Osteocyte (in vitro differentiated cells): ENCODE measurements around the gene MEIS2. TPM values are rescaled to one million over a fixed set of nuclear protein-coding genes. Genes with fewer than 3 reads are reported as not detected.

Experiments used
- DNase-seq: peaks from one replicate; pipeline ENCODE4 v3.0.0; 2021; ENCODE audit warnings: mixed read lengths; ENCODE audit not compliant: unreplicated experiment; ENCODE audit errors: extremely low spot score
- H3K27ac Mint-ChIP-seq: one replicate; pipeline ENCODE4 v1.8.0; 2021; ENCODE audit warnings: mild to moderate bottlenecking, mixed read lengths; ENCODE audit not compliant: unreplicated experiment
- H3K27me3 Mint-ChIP-seq: one replicate; pipeline ENCODE4 v1.8.0; 2021; ENCODE audit warnings: mixed read lengths; ENCODE audit not compliant: unreplicated experiment
- H3K36me3 Mint-ChIP-seq: one replicate; pipeline ENCODE4 v1.8.0; 2021; ENCODE audit warnings: mixed read lengths; ENCODE audit not compliant: unreplicated experiment
- H3K4me1 Mint-ChIP-seq: one replicate; pipeline ENCODE4 v1.8.0; 2021; ENCODE audit warnings: mixed read lengths; ENCODE audit not compliant: unreplicated experiment
- H3K4me3 Mint-ChIP-seq: one replicate; pipeline ENCODE4 v1.8.0; 2021; ENCODE audit warnings: mild to moderate bottlenecking, moderate library complexity, mixed read lengths; ENCODE audit not compliant: unreplicated experiment
- H3K9me3 Mint-ChIP-seq: one replicate; pipeline ENCODE4 v1.8.0; 2021; ENCODE audit warnings: mixed read lengths; ENCODE audit not compliant: unreplicated experiment
- total RNA-seq: library from RNA; stranded (reverse); gene quantifications from 2 replicates; pipeline ENCODE4 v1.2.1, GENCODE V29; 2021
- TF ChIP-seq, protein P1 (sequence below): fragments of 200-600 bp; sonication (generic); IDR thresholded peaks from 2 replicates; pipeline ENCODE4 v1.5.0; 2021; ENCODE audit warnings: antibody characterized with exemption, mild to moderate bottlenecking, moderate library complexity

MEIS2 gene
- total RNA-seq, 1 donor from 2014 or later: 79.9 TPM

DNA sequence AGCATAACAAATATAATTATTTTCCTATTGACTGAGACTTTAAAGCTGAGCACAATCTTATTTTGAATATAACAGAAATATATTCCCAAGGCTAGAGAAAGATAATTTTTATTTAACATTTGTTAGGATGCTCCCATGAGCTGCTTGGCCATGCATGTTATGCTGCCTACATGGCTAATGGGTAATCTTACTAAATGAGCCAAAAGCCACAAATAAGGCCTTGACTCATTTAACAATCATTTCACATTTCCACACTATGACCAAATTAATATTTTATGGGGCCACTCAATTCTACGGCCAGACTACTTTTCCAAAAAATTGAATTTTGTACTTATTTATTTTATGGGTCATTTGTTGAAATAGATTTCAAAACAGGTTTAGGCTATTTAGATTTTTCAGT is 141.7 kb downstream of the MEIS2 start:
- no peaks in the 10 kb centered on the region for H3K9me3 Mint-ChIP-seq
- H3K27me3 Mint-ChIP-seq: no peaks in the 10 kb centered on the region
- no peak overlapping the region for H3K4me3 Mint-ChIP-seq
- H3K36me3 Mint-ChIP-seq: peaks cover 4% of the 10 kb centered on the region
- H3K27ac Mint-ChIP-seq: no peak overlapping the region
- peaks cover 15% of the 10 kb centered on the region for H3K4me1 Mint-ChIP-seq
- TF ChIP-seq, protein P1, sequence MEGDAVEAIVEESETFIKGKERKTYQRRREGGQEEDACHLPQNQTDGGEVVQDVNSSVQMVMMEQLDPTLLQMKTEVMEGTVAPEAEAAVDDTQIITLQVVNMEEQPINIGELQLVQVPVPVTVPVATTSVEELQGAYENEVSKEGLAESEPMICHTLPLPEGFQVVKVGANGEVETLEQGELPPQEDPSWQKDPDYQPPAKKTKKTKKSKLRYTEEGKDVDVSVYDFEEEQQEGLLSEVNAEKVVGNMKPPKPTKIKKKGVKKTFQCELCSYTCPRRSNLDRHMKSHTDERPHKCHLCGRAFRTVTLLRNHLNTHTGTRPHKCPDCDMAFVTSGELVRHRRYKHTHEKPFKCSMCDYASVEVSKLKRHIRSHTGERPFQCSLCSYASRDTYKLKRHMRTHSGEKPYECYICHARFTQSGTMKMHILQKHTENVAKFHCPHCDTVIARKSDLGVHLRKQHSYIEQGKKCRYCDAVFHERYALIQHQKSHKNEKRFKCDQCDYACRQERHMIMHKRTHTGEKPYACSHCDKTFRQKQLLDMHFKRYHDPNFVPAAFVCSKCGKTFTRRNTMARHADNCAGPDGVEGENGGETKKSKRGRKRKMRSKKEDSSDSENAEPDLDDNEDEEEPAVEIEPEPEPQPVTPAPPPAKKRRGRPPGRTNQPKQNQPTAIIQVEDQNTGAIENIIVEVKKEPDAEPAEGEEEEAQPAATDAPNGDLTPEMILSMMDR: no peak
- DNase-seq: no peak

DNA sequence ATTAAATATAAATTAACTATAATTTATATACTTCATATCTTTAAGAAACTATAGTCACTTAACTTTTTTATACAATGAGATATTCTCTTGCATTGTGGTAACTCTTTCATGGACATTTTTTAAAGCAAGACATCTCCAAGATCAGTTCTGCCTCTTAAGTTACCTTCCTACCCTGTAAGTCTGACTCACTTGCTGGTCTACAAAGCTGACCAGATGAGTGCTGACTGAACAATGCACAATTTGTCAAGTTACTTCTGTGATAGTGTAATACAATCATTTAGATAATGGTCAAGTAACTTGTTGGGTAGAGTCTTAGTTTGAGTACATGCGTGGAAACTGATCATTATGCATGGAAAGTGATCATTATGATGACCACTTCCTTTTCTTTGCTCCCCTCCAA is 145.9 kb downstream of the MEIS2 start:
- peaks cover 4% of the 10 kb centered on the region for H3K4me1 Mint-ChIP-seq
- DNase-seq: no peak
- H3K27ac Mint-ChIP-seq: no peak overlapping the region
- peaks cover 8% of the 10 kb centered on the region for H3K36me3 Mint-ChIP-seq
- H3K27me3 Mint-ChIP-seq: no peaks in the 10 kb centered on the region
- H3K9me3 Mint-ChIP-seq: no peaks in the 10 kb centered on the region
- TF ChIP-seq, protein P1: no peak
- H3K4me3 Mint-ChIP-seq: no peak overlapping the region

DNA sequence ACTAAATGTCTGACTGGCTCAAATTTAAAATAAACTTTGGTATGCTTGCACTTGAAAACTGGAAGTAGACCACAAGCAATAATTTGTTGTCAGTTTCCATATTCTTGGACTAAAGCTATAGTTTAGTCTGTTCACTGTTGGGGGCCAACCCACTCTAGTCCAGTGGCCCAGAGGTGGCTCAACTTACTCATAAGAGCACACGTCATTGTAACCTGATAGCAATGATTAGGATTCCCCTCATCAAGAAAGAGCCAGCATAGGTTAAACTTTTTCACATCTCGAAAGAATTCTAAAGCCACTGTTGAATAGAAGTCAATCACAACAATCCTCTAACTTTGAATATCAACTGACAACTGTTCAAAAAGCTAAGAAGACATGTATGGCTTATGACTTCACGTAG is 147.0 kb downstream of the MEIS2 start:
- H3K27ac Mint-ChIP-seq: no peak overlapping the region
- no peaks in the 10 kb centered on the region for H3K9me3 Mint-ChIP-seq
- peaks cover 10% of the 10 kb centered on the region for H3K36me3 Mint-ChIP-seq
- H3K4me3 Mint-ChIP-seq: no peak overlapping the region
- TF ChIP-seq, protein P1: no peak
- DNase-seq: no peak
- H3K4me1 Mint-ChIP-seq: peaks cover 2% of the 10 kb centered on the region
- H3K27me3 Mint-ChIP-seq: no peaks in the 10 kb centered on the region

DNA sequence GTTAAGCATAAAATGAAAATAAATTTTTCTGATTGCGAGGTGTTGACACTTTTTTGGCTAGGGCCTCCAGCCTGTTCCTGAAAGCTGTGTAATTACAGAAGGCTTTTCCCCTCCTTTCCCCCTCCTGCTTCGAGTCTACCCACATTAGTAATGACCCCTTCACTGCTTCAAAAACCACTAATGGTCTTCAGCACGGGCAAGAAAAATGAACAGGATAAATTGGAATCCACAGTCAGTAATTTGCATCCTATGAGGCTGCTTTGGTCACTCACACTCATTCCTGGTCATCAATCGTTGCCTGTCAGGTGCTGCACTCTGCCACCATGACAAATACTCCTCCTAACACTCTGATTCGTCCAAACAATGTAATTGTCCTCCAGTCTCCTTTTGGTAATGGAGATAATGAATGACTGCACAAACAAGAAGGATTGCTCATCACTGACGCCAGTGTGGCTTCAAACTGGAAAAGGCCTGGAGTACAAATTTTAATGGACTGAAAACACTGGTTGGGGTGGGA is 148.6 kb downstream of the MEIS2 start:
- Mint-ChIP-seq H3K27me3 (no peaks in the 10 kb centered on the region), H3K4me3 (no peak overlapping the region), H3K36me3 (peaks cover 21% of the 10 kb centered on the region), H3K27ac (no peak overlapping the region), H3K9me3 (no peaks in the 10 kb centered on the region), H3K4me1 (peaks cover 2% of the 10 kb centered on the region)
- no peak for DNase-seq
- TF ChIP-seq, protein P1: no peak

DNA sequence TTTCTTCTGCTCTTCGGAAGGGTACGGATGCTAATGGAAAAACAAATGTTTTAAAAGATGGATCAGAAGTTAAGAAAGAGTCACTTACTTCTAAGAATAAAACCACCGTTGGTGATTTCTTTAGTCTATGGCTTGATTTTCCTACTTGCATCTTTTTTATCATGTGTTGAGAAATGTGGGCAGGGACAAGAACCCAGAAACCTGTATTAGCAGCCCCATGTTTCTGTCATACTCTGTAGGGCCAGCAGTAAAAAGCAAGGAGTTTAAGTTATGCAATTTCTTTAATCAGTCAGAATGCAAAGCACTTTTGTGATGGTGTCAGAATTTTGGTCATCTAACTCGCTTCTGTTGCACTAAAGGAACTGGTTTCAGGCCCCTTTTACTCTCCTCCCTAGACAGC is 150.0 kb downstream of the MEIS2 start:
- no peak overlapping the region for H3K27ac Mint-ChIP-seq
- peaks cover 2% of the 10 kb centered on the region for H3K4me1 Mint-ChIP-seq
- DNase-seq: no peak

More for the DNA sequence above, 150.0 kb downstream of the MEIS2 start:
- H3K27me3 Mint-ChIP-seq: no peaks in the 10 kb centered on the region
- H3K4me3 Mint-ChIP-seq: no peak overlapping the region
- TF ChIP-seq, protein P1: no peak
- H3K36me3 Mint-ChIP-seq: peaks cover 24% of the 10 kb centered on the region
- H3K9me3 Mint-ChIP-seq: no peaks in the 10 kb centered on the region
